ENCODE results near the gene SRD5A1.

SRD5A1 gene

GRCh38 chr5:6682239-6682638, 49.0 kb downstream of the SRD5A1 start:
- no peak overlapping the region for H3K4me3 ChIP-seq (ENCODE audit: low read depth, low read length)
- H3K27ac ChIP-seq (ENCODE audit: low read depth, low read length), result no peak overlapping the region
- no peak overlapping the region for H2AFZ ChIP-seq (ENCODE audit: low read length, unreplicated experiment)
- H3K79me2 ChIP-seq (ENCODE audit: control insufficient read depth, insufficient read depth, low read length, unreplicated experiment), result no peaks in the 10 kb centered on the region
- H3K27me3 ChIP-seq (ENCODE audit: insufficient read depth, low read length), result peaks cover 29% of the 10 kb centered on the region
- H3K36me3 ChIP-seq (ENCODE audit: insufficient read depth, low read length), result no peaks in the 10 kb centered on the region
- H3K4me1 ChIP-seq (ENCODE audit: control insufficient read depth, insufficient read depth, low read length, unreplicated experiment), result no peaks in the 10 kb centered on the region

GRCh38 chr5:6683241-6683640, 50.0 kb downstream of the SRD5A1 start:
- H3K27me3 ChIP-seq (ENCODE audit: insufficient read depth, low read length), result peaks cover 29% of the 10 kb centered on the region

GRCh38 chr5:6684075-6684474, 50.8 kb downstream of the SRD5A1 start:
- H3K4me1 ChIP-seq (ENCODE audit: control insufficient read depth, insufficient read depth, low read length, unreplicated experiment), result no peaks in the 10 kb centered on the region
- no peak overlapping the region for H2AFZ ChIP-seq (ENCODE audit: low read length, unreplicated experiment)
- no peaks in the 10 kb centered on the region for H3K79me2 ChIP-seq (ENCODE audit: control insufficient read depth, insufficient read depth, low read length, unreplicated experiment)
- no peak overlapping the region for H3K4me3 ChIP-seq (ENCODE audit: low read depth, low read length)
- no peaks in the 10 kb centered on the region for H3K36me3 ChIP-seq (ENCODE audit: insufficient read depth, low read length)
- peaks cover 29% of the 10 kb centered on the region for H3K27me3 ChIP-seq (ENCODE audit: insufficient read depth, low read length)
- no peak overlapping the region for H3K27ac ChIP-seq (ENCODE audit: low read depth, low read length)

More at GRCh38 chr5:6683241-6683640, 50.0 kb downstream of the SRD5A1 start:
- Histone ChIP-seq H2AFZ (ENCODE audit: low read length, unreplicated experiment) (no peak overlapping the region), H3K4me3 (ENCODE audit: low read depth, low read length) (no peak overlapping the region), H3K36me3 (ENCODE audit: insufficient read depth, low read length) (no peaks in the 10 kb centered on the region), H3K4me1 (ENCODE audit: control insufficient read depth, insufficient read depth, low read length, unreplicated experiment) (no peaks in the 10 kb centered on the region), H3K79me2 (ENCODE audit: control insufficient read depth, insufficient read depth, low read length, unreplicated experiment) (no peaks in the 10 kb centered on the region), H3K27ac (ENCODE audit: low read depth, low read length) (no peak overlapping the region)

- no peaks in the 10 kb centered on the region for H3K36me3 ChIP-seq (ENCODE audit: insufficient read depth, low read length)
- H3K79me2 ChIP-seq (ENCODE audit: control insufficient read depth, insufficient read depth, low read length, unreplicated experiment), result no peaks in the 10 kb centered on the region
- H3K27ac ChIP-seq (ENCODE audit: low read depth, low read length), result no peak overlapping the region
- H3K4me1 ChIP-seq (ENCODE audit: control insufficient read depth, insufficient read depth, low read length, unreplicated experiment), result no peaks in the 10 kb centered on the region
- H3K4me3 ChIP-seq (ENCODE audit: low read depth, low read length), result no peak overlapping the region
- H2AFZ ChIP-seq (ENCODE audit: low read length, unreplicated experiment), result no peak overlapping the region
- H3K27me3 ChIP-seq (ENCODE audit: insufficient read depth, low read length), result peaks cover 38% of the 10 kb centered on the region
Observed at GRCh38 chr5:6686501-6686900, 53.3 kb downstream of the SRD5A1 start.

- no peaks in the 10 kb centered on the region for H3K36me3 ChIP-seq (ENCODE audit: insufficient read depth, low read length)
- H3K79me2 ChIP-seq (ENCODE audit: control insufficient read depth, insufficient read depth, low read length, unreplicated experiment), result no peaks in the 10 kb centered on the region
- H3K27ac ChIP-seq (ENCODE audit: low read depth, low read length), result no peak overlapping the region
- peak overlapping the region; percentile 82 for H2AFZ ChIP-seq (ENCODE audit: low read length, unreplicated experiment)
- H3K4me1 ChIP-seq (ENCODE audit: control insufficient read depth, insufficient read depth, low read length, unreplicated experiment), result no peaks in the 10 kb centered on the region
- peaks cover 38% of the 10 kb centered on the region for H3K27me3 ChIP-seq (ENCODE audit: insufficient read depth, low read length)
- peak overlapping the region; percentile 69 for H3K4me3 ChIP-seq (ENCODE audit: low read depth, low read length)
Observed at GRCh38 chr5:6686915-6687409, 53.7 kb downstream of the SRD5A1 start.

GRCh38 chr5:6687505-6687904, 54.3 kb downstream of the SRD5A1 start:
- peak overlapping the region; percentile 69 for H3K4me3 ChIP-seq (ENCODE audit: low read depth, low read length)
- peaks cover 42% of the 10 kb centered on the region for H3K27me3 ChIP-seq (ENCODE audit: insufficient read depth, low read length)
- H3K4me1 ChIP-seq (ENCODE audit: control insufficient read depth, insufficient read depth, low read length, unreplicated experiment), result no peaks in the 10 kb centered on the region
- no peak overlapping the region for H3K27ac ChIP-seq (ENCODE audit: low read depth, low read length)
- no peaks in the 10 kb centered on the region for H3K36me3 ChIP-seq (ENCODE audit: insufficient read depth, low read length)
- H3K79me2 ChIP-seq (ENCODE audit: control insufficient read depth, insufficient read depth, low read length, unreplicated experiment), result no peaks in the 10 kb centered on the region
- no peak overlapping the region for H2AFZ ChIP-seq (ENCODE audit: low read length, unreplicated experiment)

- Histone ChIP-seq H3K27ac (ENCODE audit: low read depth, low read length) (no peak overlapping the region), H3K79me2 (ENCODE audit: control insufficient read depth, insufficient read depth, low read length, unreplicated experiment) (no peaks in the 10 kb centered on the region), H3K36me3 (ENCODE audit: insufficient read depth, low read length) (no peaks in the 10 kb centered on the region), H3K4me1 (ENCODE audit: control insufficient read depth, insufficient read depth, low read length, unreplicated experiment) (no peaks in the 10 kb centered on the region), H3K4me3 (ENCODE audit: low read depth, low read length) (no peak overlapping the region), H3K27me3 (ENCODE audit: insufficient read depth, low read length) (peaks cover 70% of the 10 kb centered on the region), H2AFZ (ENCODE audit: low read length, unreplicated experiment) (no peak overlapping the region)
Observed at GRCh38 chr5:6692906-6693305, 59.7 kb downstream of the SRD5A1 start.

GRCh38 chr5:6698696-6699095, 65.5 kb downstream of the SRD5A1 start:
- no peak overlapping the region for H3K4me3 ChIP-seq (ENCODE audit: low read depth, low read length)
- H3K79me2 ChIP-seq (ENCODE audit: control insufficient read depth, insufficient read depth, low read length, unreplicated experiment), result no peaks in the 10 kb centered on the region
- H2AFZ ChIP-seq (ENCODE audit: low read length, unreplicated experiment), result no peak overlapping the region
- no peak overlapping the region for H3K27ac ChIP-seq (ENCODE audit: low read depth, low read length)
- H3K36me3 ChIP-seq (ENCODE audit: insufficient read depth, low read length), result no peaks in the 10 kb centered on the region
- peaks cover 61% of the 10 kb centered on the region for H3K27me3 ChIP-seq (ENCODE audit: insufficient read depth, low read length)
- H3K4me1 ChIP-seq (ENCODE audit: control insufficient read depth, insufficient read depth, low read length, unreplicated experiment), result peaks cover 1% of the 10 kb centered on the region

- Histone ChIP-seq H3K27me3 (ENCODE audit: insufficient read depth, low read length) (peaks cover 58% of the 10 kb centered on the region), H3K4me3 (ENCODE audit: low read depth, low read length) (no peak overlapping the region), H3K27ac (ENCODE audit: low read depth, low read length) (no peak overlapping the region), H3K4me1 (ENCODE audit: control insufficient read depth, insufficient read depth, low read length, unreplicated experiment) (peaks cover 8% of the 10 kb centered on the region), H3K36me3 (ENCODE audit: insufficient read depth, low read length) (no peaks in the 10 kb centered on the region), H2AFZ (ENCODE audit: low read length, unreplicated experiment) (no peak overlapping the region), H3K79me2 (ENCODE audit: control insufficient read depth, insufficient read depth, low read length, unreplicated experiment) (no peaks in the 10 kb centered on the region)
Observed at GRCh38 chr5:6699357-6699756, 66.1 kb downstream of the SRD5A1 start.

- peaks cover 52% of the 10 kb centered on the region for H3K27me3 ChIP-seq (ENCODE audit: insufficient read depth, low read length)
Observed at GRCh38 chr5:6700074-6700684, 66.9 kb downstream of the SRD5A1 start.

GRCh38 chr5:6700685-6701355, 67.6 kb downstream of the SRD5A1 start:
- Histone ChIP-seq H3K27me3 (ENCODE audit: insufficient read depth, low read length) (peaks cover 46% of the 10 kb centered on the region), H3K27ac (ENCODE audit: low read depth, low read length) (no peak overlapping the region), H3K4me3 (ENCODE audit: low read depth, low read length) (no peak overlapping the region), H3K36me3 (ENCODE audit: insufficient read depth, low read length) (no peaks in the 10 kb centered on the region), H3K4me1 (ENCODE audit: control insufficient read depth, insufficient read depth, low read length, unreplicated experiment) (peaks cover 18% of the 10 kb centered on the region), H2AFZ (ENCODE audit: low read length, unreplicated experiment) (no peak overlapping the region), H3K79me2 (ENCODE audit: control insufficient read depth, insufficient read depth, low read length, unreplicated experiment) (no peaks in the 10 kb centered on the region)

More at GRCh38 chr5:6700074-6700684, 66.9 kb downstream of the SRD5A1 start:
- H3K4me1 ChIP-seq (ENCODE audit: control insufficient read depth, insufficient read depth, low read length, unreplicated experiment), result peaks cover 16% of the 10 kb centered on the region
- no peak overlapping the region for H3K4me3 ChIP-seq (ENCODE audit: low read depth, low read length)
- H3K36me3 ChIP-seq (ENCODE audit: insufficient read depth, low read length), result no peaks in the 10 kb centered on the region
- H3K27ac ChIP-seq (ENCODE audit: low read depth, low read length), result no peak overlapping the region
- no peak overlapping the region for H2AFZ ChIP-seq (ENCODE audit: low read length, unreplicated experiment)
- H3K79me2 ChIP-seq (ENCODE audit: control insufficient read depth, insufficient read depth, low read length, unreplicated experiment), result no peaks in the 10 kb centered on the region

Measured in ACC112 (cell line).